Activated CD4-positive, alpha-beta T cell treated with anti-CD3 and anti-CD28 coated beads, Interleukin-2, amount 10 ng/mL, durations not matched to agents 24 days and 14 days (primary cell): ENCODE data around the gene ABHD17A. TPM values are rescaled to one million over a fixed set of nuclear protein-coding genes. Genes with fewer than 3 reads are reported as not detected.

Experiments used
- DNase-seq: peaks from one replicate; pipeline ENCODE4 v3.0.0; 2022
- H3K27ac Mint-ChIP-seq: one replicate; pipeline ENCODE4 v1.8.0; 2022; ENCODE audit warnings: mild to moderate bottlenecking, mixed read lengths
- H3K27me3 Mint-ChIP-seq: one replicate; pipeline ENCODE4 v1.8.0; 2022; ENCODE audit warnings: mixed read lengths
- H3K36me3 Mint-ChIP-seq: one replicate; pipeline ENCODE4 v1.8.0; 2022; ENCODE audit warnings: low read depth, mild to moderate bottlenecking, mixed read lengths
- H3K4me1 Mint-ChIP-seq: one replicate; pipeline ENCODE4 v1.8.0; 2021; ENCODE audit warnings: mixed read lengths
- H3K4me3 Mint-ChIP-seq: one replicate; pipeline ENCODE4 v1.8.0; 2022; ENCODE audit warnings: mild to moderate bottlenecking, moderate library complexity, mixed read lengths
- H3K9me3 Mint-ChIP-seq: one replicate; pipeline ENCODE4 v1.8.0; 2021; ENCODE audit warnings: mixed read lengths
- intact Hi-C: fragments of 100-400 bp; cut with micrococcal nuclease; formaldehyde crosslinking; loops from one replicate; pipeline ENCODE4 v1.15.1; 2023
- total RNA-seq: library from RNA; stranded (reverse); gene quantifications from 2 replicates; pipeline ENCODE4 v1.2.3, GENCODE V29; 2022

Gene ABHD17A
- total RNA-seq, 1 donor from 2014 or later, result 107 TPM

- DNase-seq, result no peak
Observed at GRCh38 chr19:1847348-1847683, 38.0 kb downstream of the ABHD17A start.

DNA sequence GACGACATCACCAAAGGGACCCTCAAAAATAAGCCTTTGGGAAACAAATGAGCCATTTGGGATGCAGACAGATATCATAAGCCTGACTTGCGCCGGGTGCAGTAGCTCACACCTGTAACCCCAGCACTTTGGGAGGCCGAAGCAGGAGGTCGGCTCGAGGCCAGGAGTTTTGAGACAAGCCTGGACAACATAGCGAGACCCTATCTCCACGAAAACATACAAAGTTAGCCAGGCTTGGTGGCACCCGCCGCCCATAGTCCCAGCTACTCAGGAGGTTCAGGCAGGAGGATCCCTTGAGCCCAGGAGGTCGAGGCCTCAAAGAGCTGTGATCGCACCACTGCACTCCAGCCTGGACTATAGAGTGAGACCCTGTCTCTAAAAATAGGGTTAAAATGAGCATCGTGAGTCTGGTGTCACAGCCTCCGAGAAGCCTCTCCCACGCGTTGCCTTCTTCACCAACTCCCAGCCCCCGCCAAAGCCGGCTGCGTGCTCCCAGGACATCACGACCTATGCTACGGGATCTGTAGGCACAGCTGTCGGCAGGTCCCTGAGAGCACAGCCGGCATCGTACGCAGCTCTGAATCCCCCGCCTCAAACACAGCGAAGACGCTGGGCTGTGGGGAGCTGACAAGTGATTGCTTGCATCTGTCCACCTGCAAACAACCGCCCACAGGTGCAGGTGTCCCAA is 38.6 kb downstream of the ABHD17A start:
- Mint-ChIP-seq H3K4me3 (peak overlapping the region; percentile 91), H3K36me3 (peaks cover 15% of the 10 kb centered on the region), H3K27me3 (no peaks in the 10 kb centered on the region), H3K4me1 (peaks cover 35% of the 10 kb centered on the region), H3K27ac (peak overlapping the region; percentile 65), H3K9me3 (no peaks in the 10 kb centered on the region)
- DNase-seq, result no peak
- intact Hi-C loops, result no loop called here

More at GRCh38 chr19:1847348-1847683, 38.0 kb downstream of the ABHD17A start:
- Mint-ChIP-seq H3K36me3 (peaks cover 15% of the 10 kb centered on the region), H3K4me1 (peaks cover 35% of the 10 kb centered on the region), H3K4me3 (peak overlapping the region; percentile 91), H3K27ac (peak overlapping the region; percentile 89), H3K27me3 (no peaks in the 10 kb centered on the region), H3K9me3 (no peaks in the 10 kb centered on the region)
- intact Hi-C loops, result no loop called here

GRCh38 chr19:1845642-1846041 is 39.7 kb downstream of the ABHD17A start:
- intact Hi-C loops, result no loop called here
- peaks cover 12% of the 10 kb centered on the region for H3K36me3 Mint-ChIP-seq
- no peaks in the 10 kb centered on the region for H3K9me3 Mint-ChIP-seq
- H3K27me3 Mint-ChIP-seq, result no peaks in the 10 kb centered on the region
- DNase-seq, result no peak
- H3K4me3 Mint-ChIP-seq, result no peak overlapping the region
- no peak overlapping the region for H3K27ac Mint-ChIP-seq
- H3K4me1 Mint-ChIP-seq, result peaks cover 35% of the 10 kb centered on the region

DNA sequence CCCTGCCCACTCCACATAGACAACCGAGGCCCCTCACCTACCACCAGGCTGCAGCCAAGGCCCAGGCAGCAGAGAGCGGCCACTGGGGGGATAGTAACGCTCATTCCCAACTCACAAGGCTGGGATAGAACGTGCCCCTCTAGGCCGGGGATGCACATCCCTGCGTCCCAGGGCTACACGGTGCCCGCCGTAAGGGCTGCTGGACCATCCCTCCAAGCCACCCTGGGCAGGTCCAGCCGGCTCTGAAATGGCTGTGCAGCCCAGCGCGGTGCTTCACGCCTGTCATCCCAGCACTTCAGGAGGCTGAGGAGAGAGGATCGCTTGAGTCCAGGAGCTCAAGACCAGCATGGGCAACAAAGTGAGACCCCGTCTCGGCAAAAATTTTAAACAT is 40.2 kb downstream of the ABHD17A start:
- Mint-ChIP-seq H3K4me3 (no peak overlapping the region), H3K27me3 (no peaks in the 10 kb centered on the region), H3K9me3 (no peaks in the 10 kb centered on the region), H3K36me3 (peaks cover 12% of the 10 kb centered on the region), H3K4me1 (peaks cover 33% of the 10 kb centered on the region), H3K27ac (no peak overlapping the region)
- no peak for DNase-seq
- intact Hi-C loops, result no loop called here

GRCh38 chr19:1844513-1845124 is 40.7 kb downstream of the ABHD17A start:
- DNase-seq, result no peak
- no peak overlapping the region for H3K4me3 Mint-ChIP-seq
- H3K27ac Mint-ChIP-seq, result no peak overlapping the region
- H3K27me3 Mint-ChIP-seq, result no peaks in the 10 kb centered on the region
- intact Hi-C loops, result no loop called here
- no peaks in the 10 kb centered on the region for H3K9me3 Mint-ChIP-seq
- peaks cover 12% of the 10 kb centered on the region for H3K36me3 Mint-ChIP-seq
- H3K4me1 Mint-ChIP-seq, result peaks cover 31% of the 10 kb centered on the region

DNA sequence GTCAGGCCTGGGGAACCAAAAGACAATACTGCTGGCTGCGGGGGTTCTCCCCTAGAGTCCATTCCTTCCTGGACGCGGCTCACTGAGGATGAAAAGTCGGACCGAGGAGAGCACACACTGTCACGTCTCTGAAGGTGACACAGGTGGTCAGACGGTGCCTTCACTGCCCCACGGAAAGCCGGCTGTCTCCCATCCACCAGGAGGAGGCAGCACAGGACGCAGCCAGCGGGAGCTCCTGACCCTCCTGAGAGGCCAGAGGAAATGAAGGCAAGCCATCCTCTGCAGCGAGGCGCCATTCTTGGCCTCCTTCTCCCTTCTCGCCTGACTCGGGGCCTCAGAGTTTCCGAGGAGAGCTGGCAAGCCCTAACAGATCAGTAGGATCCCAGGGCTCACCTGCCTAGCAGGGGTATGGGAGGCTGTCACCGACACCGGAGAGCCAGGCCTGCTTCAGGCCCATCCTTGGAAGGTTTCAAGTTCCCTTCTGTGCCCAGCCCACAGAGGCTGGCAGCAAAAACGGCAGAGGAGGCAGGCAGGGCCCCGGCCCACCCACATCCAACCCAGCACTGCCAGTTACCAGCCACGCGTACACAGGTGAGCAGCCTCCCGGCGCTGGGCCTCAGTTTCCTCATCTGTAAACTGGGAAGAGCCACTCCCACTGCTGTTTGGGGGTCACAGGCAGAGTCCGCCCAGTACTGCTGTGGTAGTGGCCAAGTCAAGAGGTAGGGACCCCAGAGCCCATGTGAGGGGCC is 41.5 kb downstream of the ABHD17A start:
- Mint-ChIP-seq H3K4me3 (no peak overlapping the region), H3K36me3 (peaks cover 12% of the 10 kb centered on the region), H3K4me1 (peaks cover 27% of the 10 kb centered on the region), H3K27ac (no peak overlapping the region), H3K9me3 (no peaks in the 10 kb centered on the region), H3K27me3 (no peaks in the 10 kb centered on the region)
- no peak for DNase-seq
- intact Hi-C loops, result no loop called here

DNA sequence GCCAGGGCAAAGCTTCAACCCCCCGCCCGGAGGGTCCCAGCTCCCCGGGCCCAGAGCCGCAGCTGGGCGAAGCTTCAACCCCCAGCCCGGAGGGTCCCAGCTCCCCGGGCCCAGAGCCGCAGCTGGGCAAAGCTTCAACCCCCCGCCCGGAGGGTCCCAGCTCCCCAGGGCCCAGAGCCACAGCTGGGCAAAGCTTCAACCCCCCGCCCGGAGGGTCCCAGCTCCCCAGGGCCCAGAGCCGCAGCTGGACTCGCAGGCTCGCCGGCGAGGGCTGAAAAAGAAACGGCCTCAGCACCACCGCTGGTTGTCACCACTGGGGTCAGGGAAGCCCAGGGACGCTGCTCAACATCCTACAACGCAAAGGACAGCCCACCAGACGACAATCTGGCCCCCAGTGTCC is 42.2 kb downstream of the ABHD17A start:
- Mint-ChIP-seq H3K4me3 (no peak overlapping the region), H3K27me3 (no peaks in the 10 kb centered on the region), H3K36me3 (peaks cover 12% of the 10 kb centered on the region), H3K4me1 (peaks cover 25% of the 10 kb centered on the region), H3K27ac (no peak overlapping the region), H3K9me3 (no peaks in the 10 kb centered on the region)
- intact Hi-C loops, result no loop called here
- no peak for DNase-seq

DNA sequence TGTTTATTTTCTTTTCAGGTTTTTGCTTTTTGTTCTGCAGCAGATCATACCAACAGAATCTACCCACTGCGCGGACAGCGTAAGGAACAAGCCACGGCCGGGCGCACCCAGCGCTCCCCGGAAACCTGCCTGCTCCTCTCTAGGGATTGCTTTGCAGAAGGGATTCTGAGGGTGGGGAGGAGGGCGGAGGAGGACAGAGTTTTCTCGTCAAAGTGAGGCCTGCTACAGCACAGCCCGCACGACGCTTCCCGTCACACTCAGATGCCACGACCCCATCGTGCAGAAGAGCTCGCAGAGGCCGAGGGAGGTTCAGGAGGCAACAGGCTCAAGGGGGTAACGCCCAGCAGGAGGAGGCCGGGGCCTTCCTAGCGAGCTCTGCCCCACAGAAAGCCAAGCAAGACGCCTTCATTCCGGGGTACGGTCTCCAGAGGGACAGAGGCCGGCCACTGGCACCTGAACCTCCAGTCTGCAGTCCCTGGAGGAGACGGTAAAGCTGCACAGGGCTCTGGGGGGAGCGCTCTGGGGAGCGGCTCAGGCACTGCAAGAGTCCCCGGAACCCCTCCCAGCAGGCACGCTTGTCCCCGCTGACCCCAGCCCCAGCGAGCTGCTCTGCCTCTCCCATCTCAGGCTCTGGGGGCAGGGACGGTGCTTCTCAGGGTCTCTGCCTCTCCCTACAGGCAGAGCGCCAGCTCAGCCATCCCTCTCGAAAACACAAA is 43.9 kb downstream of the ABHD17A start:
- no peak for DNase-seq
- Mint-ChIP-seq H3K36me3 (peaks cover 7% of the 10 kb centered on the region), H3K4me1 (peaks cover 17% of the 10 kb centered on the region), H3K4me3 (no peak overlapping the region), H3K9me3 (no peaks in the 10 kb centered on the region), H3K27ac (no peak overlapping the region), H3K27me3 (no peaks in the 10 kb centered on the region)
- intact Hi-C loops, result no loop called here

GRCh38 chr19:1840541-1841115 is 44.7 kb downstream of the ABHD17A start:
- Mint-ChIP-seq H3K4me1 (peaks cover 10% of the 10 kb centered on the region), H3K36me3 (no peaks in the 10 kb centered on the region), H3K9me3 (no peaks in the 10 kb centered on the region), H3K27ac (no peak overlapping the region), H3K27me3 (no peaks in the 10 kb centered on the region), H3K4me3 (no peak overlapping the region)
- intact Hi-C loops, result no loop called here
- no peak for DNase-seq

DNA sequence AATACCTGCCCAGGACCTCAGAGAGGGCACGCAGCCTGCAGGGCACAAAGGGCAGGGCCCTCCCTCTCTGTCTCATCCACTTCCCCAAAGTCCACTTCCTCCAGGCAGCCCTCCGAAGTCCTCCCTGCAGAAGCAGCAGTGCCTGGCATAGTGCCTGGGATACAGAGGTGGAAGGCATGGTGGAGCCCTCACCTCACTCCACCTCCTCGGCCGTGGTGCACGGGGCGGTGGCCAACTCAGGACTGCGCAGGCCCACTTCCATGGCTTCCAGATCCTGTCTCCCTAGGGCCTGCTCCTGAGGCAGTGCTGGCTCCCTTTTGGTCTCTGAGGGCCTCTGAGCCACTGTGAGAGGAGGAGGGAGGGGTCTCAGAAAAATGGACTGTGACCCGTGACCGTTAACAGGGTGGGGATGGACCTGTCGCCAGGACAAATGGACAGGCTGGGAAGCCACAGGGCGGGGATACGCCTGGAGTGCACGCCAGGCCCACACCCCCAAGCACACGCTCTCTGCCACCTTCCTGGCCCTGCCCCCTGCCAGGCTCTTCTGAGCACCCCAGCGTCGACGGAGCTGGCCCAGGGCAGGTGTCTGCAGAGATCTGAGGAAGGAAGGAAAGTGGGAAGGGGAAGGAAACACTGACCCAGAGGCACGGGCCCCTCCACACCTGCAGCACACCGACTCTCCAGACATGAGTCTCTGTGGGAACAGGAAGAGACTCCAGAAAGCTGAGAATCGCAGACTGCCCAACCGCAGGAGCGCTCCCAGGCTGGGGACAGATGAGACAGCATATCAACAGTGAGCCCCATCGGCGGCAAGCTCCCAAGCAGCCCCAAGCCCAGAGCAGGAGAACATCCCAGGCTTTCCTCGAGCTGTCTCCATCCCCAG is 45.4 kb downstream of the ABHD17A start:
- Mint-ChIP-seq H3K4me1 (peaks cover 10% of the 10 kb centered on the region), H3K27ac (peak overlapping the region; percentile 25), H3K27me3 (no peaks in the 10 kb centered on the region), H3K4me3 (no peak overlapping the region), H3K9me3 (no peaks in the 10 kb centered on the region), H3K36me3 (no peaks in the 10 kb centered on the region)
- intact Hi-C loops, result no loop called here
- DNase-seq, result no peak

DNA sequence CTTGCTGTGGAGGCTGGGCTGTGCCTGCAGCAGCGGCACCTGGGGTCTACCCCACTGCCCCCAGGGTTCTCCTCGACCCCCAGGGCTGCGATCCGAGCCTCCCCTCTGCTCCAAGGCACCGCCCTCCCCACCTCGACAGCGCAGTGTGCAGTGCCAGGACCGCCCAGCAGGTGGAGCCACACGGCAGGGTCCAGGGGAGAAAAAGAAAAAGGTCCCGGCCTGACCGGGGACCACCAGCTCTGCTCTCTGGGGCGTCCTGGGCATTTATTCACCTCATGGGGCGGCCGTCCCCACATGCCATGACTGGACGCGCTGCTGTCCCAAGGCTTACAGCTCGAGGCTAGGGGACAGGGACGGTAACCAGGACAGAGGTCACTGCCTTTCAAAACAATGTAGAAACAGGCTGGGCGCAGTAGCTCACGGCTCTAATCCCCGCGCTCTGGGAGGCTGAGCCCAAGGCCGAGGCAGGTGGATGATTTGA is 47.6 kb downstream of the ABHD17A start:
- intact Hi-C loops, result no loop called here
- H3K27ac Mint-ChIP-seq, result no peak overlapping the region
- H3K27me3 Mint-ChIP-seq, result no peaks in the 10 kb centered on the region

DNA sequence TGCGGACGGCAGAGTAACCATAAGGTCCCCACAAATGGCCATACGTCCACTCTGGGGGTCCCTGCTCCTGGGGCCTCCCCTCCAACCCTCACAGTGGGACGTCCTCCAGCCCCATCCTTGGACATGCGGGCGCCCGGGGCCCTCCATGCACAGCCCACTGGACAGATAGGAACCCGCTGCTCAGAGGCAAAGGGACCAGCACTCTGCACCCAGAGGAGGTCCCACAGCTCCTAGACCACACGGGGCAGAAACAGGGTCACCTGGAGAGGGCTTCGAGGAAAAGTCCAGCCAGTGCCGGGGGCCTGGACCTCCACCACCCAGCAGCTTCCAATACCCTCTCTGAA is 48.1 kb downstream of the ABHD17A start:
- Mint-ChIP-seq H3K4me3 (no peak overlapping the region), H3K36me3 (peaks cover 3% of the 10 kb centered on the region), H3K27ac (no peak overlapping the region), H3K4me1 (peaks cover 7% of the 10 kb centered on the region), H3K27me3 (no peaks in the 10 kb centered on the region), H3K9me3 (no peaks in the 10 kb centered on the region)
- DNase-seq, result no peak
- intact Hi-C loops, result no loop called here

More for the DNA sequence above, 47.6 kb downstream of the ABHD17A start:
- peak; percentile 91 for DNase-seq
- Mint-ChIP-seq H3K9me3 (no peaks in the 10 kb centered on the region), H3K4me1 (peaks cover 8% of the 10 kb centered on the region), H3K36me3 (peaks cover 3% of the 10 kb centered on the region), H3K4me3 (no peak overlapping the region)
